ENCODE data around the gene CD4.
A peak's percentile ranks its signal among the peaks of the same experiment; 100 is the strongest.
"Not testable (repeated sequence)": the region's sequence is repeated elsewhere in the genome, so short reads cannot be mapped to it uniquely, and the experiment has no call there.

CD4 gene

DNA sequence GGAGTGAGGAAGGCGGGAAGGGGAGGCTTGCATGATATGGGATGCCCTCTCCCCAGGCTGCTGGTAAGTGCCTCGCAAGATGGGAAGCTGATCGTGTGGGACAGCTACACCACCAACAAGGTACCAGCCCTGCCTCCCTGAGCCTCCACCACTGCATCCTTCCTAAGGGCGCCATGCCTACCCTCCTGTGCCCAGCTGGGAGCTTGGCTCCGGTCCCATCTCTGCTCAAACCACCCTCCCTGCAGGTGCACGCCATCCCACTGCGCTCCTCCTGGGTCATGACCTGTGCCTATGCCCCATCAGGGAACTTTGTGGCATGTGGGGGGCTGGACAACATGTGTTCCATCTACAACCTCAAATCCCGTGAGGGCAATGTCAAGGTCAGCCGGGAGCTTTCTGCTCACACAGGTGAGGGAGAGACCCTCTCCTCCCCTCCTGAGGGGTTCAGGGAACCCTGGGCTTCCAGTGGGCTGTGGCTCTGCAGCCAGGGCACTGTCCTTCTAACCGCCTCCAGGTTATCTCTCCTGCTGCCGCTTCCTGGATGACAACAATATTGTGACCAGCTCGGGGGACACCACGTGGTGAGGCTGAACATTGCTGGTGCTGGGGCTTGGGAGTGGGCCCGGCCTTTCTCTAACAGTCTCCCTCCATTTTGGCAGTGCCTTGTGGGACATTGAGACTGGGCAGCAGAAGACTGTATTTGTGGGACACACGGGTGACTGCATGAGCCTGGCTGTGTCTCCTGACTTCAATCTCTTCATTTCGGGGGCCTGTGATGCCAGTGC lies 54.0 kb downstream of the CD4 start:
- DNase-seq (ENCODE audit: low spot score) (no peak), FAIRE-seq (peak; percentile 82)

DNA sequence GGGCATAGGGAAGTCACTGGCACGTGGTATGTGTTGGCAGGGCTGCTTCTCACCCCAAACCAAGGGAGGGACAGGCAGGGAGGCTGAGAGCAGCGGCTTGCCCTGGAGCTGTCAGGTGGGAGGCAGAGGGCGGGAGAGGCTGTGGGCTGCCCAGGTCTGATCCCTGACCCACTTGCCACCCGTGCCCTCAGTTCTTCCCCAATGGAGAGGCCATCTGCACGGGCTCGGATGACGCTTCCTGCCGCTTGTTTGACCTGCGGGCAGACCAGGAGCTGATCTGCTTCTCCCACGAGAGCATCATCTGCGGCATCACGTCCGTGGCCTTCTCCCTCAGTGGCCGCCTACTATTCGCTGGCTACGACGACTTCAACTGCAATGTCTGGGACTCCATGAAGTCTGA lies 56.1 kb downstream of the CD4 start:
- FAIRE-seq (peak; percentile 5), DNase-seq (ENCODE audit: low spot score) (no peak)

DNA sequence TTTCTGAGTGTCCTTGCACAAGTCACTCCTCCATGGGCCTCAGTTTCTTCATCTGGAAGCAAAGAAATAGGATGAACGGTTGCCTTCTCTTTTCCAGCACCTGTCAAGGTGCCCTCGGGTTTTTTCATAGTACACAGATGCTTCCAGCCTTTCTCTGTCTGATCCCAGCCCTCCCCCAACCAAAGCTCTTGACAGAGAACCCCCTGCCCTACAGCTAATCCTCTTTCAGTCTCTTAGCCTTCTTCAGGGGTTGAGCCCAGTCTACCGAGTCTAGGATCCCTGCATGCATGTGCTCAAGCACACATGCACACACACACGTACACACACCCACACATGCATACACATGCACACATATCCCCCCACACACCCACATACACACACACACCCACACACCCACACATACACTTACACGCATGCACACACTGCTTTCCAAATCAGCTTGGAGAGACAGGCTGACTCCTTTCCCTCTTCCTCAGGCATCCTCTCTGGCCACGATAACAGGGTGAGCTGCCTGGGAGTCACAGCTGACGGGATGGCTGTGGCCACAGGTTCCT lies 57.1 kb downstream of the CD4 start:
- no peak for DNase-seq (ENCODE audit: low spot score)
- peak; percentile 67 for FAIRE-seq

DNA sequence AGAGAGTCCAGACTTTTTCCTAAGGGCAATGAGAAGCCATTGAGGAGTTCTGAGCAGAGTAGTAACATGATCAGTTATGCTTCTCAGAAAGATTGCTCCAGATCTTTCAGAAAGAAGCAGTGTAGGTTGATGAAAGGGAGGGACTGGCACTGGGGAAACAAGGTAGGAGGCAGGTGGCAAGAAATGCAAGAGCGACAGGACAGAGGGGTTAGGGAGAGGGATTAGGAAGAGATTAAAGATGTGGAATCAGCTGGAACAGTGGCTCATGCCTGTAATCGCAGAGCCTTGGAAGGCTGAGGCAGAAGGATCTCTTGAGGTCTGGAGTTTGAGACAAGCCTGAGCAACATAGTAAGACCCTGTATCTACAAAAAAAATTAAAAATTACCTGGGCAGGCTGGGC lies 58.3 kb downstream of the CD4 start:
- DNase-seq (ENCODE audit: low spot score) (no peak), FAIRE-seq (no peak)

DNA sequence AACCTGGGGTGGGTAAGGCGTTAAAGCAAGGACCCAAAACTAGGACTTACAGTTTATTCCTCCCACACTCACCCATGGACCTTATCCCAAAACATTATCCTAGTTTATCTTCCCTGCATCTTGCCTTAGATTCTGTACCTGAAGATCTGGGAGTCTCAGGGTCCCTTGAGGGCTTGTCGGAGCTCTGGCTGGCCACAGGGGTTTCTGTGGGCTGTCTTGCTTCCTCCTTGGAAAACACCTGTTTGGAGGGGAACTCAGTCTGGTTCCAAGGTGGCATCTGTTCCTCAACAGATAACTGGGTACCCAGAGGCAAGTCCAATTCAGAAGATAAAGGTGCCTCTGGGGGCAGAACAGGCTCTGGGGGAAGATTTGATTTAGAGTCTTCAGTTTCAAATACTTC lies 60.1 kb downstream of the CD4 start:
- FAIRE-seq (no peak), DNase-seq (ENCODE audit: low spot score) (no peak)

DNA sequence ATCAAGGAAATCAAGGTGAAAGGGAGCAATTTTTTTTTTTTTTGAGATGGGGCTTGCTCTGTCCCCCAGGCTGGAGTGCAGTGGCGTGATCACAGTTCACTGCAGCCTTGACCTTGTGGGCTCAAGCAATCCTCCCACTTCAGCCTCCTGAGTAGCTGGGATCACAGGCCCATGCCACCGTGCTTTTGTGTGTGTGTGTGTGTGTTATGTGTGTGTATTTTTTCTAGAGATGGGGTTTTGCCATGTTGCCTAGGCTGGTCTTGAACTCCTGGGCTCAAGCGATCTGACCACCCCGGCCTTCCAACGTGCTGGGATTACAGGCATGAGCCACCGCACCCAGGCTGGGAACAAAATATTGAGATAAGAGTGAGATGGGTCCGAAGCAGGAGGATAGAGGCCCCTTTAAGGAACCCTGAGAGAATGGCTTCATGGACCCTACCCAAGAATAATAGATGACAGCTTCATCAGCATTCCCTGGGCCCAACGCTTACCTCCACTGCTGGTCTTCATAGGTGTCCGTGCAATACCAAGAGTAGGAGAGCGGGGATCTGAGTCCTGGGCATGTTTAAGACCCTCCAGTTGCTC lies 60.7 kb downstream of the CD4 start:
- FAIRE-seq (no peak), DNase-seq (ENCODE audit: low spot score) (no peak)

DNA sequence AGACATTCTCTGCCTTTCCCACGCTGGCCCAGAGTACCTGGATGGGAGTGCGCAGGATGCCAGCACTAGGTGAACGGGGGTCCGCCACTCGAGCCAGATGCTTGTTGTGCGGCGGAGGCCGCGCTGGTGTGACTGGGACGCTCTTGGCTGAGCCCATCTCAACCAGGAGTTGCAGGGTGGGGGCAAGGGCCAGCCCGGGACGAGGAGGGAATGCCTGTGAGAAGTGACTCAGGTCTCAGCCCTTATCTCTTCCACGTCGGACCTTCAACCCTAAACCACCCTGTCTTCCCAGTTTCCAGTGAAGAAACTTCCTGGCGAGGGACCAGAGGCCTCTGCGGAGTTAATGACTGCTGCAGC lies 61.4 kb downstream of the CD4 start:
- no peak for FAIRE-seq

DNA sequence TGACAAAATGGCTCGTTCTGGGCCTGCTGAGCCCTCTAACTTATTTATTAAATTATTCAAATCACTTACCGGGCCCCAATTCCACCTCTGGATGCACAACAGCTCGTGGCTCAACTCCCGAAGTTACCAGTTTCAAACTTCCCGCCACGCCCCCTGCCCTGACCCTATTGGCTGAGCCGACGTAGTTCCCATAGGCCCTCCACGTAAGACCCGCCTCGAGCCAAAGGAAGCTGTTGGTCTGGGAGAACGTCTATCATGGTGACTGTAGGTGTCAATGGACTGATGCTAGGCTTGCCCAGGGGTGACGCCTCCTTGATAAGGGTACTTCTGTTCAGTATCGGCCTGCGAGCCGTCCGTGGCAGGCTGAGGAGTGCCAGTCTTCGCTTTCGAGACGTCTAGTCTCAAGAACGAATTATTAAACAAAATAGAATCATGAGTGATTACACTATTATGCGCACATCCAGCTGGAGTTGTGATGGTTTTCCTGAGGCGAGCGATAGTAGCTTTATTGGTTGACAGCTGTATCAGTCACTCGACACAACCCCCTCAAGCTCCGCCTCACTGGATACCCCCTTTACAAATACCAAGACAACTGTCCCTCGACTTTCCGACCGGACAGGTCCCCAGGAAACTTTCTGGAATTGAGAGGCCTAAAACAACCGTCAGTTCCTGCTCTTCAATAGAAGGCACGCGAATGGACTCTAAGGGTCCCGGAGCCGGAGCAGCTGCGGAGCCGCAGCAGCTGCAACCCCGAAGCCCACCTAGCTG lies 62.0 kb downstream of the CD4 start, which contains the start of gene CDCA3:
CDCA3 (minus strand) TSS at position 134 of the 768 bp plus-strand sequence. CDS start 334 bp downstream, outside the sequence.
- FAIRE-seq = peak; percentile 97
- peak; percentile 100 for DNase-seq (ENCODE audit: low spot score)

More for the DNA sequence above, 61.4 kb downstream of the CD4 start:
- peak; percentile 27 for DNase-seq (ENCODE audit: low spot score)

DNA sequence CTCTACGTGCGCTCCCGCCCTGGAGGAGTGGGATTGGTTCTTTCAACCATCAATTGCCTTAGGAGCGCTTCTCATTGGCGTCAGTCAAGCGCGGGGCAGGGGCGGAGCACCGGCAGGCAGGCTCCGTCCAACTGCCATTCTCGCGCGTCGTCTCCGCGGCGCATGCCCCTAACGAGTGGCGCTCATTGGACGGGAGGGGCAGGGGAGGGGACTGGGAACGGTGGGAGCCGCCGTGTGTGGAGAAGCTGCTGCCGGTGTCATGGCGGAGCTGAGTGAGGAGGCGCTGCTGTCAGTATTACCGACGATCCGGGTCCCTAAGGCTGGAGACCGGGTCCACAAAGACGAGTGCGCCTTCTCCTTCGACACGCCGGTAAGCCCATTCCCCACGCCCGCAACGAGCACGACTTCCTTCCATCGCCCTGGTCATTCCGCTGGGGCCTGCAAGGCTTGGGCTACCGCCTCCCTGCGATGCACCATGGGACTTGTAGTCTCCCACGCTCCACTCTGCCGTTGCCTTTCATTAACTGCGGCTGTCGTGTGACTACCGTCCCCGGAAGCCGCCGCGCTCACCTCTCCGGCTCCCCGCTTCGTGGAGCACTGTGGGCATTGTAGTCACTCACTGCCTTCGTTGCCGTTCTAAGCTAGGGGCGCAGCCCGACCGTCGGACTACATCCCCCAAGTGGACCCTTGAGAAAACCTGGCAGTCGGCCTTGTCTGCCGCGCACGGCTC lies 62.8 kb downstream of the CD4 start, which contains the start of gene USP5:
USP5 (plus strand) TSS at position 230 of the 730 bp plus-strand sequence; CDS start at position 260, 30 bp downstream.
- peak; percentile 99 for DNase-seq (ENCODE audit: low spot score)
- FAIRE-seq = peak; percentile 99

DNA sequence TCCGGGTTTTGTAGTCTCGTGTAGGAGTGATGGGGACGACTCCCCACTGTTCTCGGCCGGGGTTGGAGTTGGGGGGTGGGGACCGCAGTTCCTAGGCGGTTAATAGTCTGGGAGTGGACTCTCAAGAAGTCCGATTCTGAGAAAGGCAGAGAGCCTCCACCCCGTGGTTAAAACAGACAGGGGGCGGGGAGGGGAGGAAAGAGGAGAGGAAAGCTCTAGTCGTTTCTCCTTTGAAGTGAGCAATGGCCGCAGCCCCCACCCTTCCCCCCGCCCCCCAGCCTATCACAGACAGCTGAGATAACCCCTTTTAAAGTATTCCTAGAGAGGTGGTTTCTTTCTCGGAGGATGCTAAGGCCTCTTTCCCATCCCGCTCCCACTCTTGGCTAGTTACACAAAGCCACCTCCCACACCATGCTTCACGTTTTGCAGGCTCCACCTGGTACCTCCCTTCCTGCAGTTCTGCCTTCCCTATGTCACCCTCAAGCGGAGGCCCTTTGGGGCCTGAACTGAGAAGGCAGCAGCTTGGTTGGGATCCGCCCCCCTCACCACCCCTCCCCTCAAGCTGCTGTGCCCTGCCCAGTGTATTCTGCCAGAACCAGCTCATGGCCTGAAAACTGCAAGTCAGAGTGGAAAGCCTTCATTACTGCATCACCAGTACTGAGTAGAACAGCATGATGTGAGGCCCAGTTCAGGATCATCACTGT lies 63.5 kb downstream of the CD4 start:
- no peak for FAIRE-seq
- DNase-seq (ENCODE audit: low spot score) = peak; percentile 49

DNA sequence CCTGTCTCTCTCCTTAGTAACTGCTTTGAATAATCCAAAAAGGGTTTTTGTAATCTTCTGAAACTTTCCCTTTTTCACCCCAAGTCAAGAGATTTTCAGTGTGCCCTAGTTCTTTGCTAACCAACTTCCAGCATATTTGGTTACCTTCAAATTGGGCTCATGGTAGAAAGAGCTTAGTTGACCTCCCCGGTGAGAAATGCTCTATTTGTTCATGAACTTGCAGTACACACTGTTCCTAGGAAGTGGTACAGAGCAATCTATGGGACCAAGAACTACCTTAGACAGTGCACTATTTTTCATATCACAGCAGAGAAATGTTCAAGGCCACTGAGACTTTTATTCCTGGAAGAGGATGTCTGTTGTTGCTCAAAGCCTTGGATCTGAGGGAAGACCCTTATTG lies 64.3 kb downstream of the CD4 start:
- FAIRE-seq = no peak
- no peak for DNase-seq (ENCODE audit: low spot score)

DNA sequence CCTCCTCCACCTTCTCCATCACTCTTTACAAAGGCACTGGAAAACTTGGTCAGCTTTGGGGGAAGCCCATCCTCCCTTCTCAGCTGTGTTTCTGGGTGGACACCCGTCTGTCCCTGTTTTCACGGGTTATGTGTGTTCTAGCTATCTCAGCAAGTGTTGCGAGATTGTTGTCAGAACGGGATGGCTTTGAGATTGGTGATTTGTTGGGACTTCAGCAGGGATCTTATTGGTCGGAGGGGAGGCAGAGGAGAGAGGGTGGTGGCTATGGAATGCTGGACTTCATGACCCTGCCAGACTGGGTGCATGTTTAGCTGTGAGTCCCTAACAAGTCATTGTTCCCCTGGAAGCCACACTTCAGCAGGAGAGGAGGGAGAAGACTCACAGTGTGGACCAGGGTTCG lies 64.7 kb downstream of the CD4 start:
- FAIRE-seq (no peak), DNase-seq (ENCODE audit: low spot score) (no peak)

DNA sequence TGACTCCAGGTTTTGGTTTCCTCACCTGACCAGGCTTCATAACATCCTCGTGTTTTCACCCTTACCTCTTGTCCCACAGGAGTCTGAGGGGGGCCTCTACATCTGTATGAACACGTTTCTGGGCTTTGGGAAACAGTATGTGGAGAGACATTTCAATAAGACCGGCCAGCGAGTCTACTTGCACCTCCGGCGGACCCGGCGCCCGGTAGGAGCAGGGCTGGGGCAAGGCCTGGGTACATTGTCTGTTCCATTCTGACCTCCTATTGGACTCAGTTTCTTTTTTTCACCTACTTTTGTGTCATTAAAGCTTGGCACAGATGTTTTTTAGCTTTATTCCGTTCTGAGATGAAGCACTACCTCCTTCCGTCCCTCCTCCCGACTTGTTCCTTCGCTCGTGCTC lies 66.0 kb downstream of the CD4 start:
- DNase-seq (ENCODE audit: low spot score) (no peak), FAIRE-seq (no peak)

DNA sequence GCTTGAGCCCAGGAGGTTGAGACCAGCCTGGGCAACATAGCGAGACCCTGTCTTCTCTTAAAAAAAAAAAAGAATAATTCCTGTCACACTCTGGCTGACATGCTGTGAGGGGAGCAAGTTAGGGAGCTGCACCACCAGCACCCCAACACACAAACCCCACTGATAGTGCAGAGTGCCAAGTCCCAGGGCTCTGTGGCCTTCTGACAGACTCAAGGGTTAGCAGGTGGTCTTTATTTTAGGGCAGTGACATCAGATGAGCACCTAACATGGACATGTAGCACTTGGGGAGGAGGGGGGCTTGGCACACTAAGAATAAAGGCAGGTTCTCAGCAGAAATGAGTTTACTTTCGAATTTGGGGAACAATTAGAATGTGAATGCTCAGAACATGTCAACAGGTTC lies 69.5 kb downstream of the CD4 start:
- DNase-seq (ENCODE audit: low spot score) (no peak), FAIRE-seq (no peak)

DNA sequence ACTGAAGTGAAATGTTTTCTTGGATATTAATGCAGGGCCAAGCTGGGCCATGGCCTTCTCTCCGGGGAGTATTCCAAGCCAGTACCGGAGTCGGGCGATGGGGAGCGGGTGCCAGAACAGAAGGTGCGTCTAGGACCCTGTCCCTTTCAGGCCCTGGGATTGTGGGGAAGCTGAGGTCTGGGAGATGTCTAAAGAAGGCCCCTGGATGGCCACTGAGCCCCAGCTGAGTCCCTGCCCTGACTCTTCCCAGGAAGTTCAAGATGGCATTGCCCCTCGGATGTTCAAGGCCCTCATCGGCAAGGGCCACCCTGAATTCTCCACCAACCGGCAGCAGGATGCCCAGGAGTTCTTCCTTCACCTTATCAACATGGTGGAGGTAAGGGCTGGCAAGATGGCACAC lies 70.8 kb downstream of the CD4 start:
- DNase-seq (ENCODE audit: low spot score) (no peak), FAIRE-seq (no peak)

DNA sequence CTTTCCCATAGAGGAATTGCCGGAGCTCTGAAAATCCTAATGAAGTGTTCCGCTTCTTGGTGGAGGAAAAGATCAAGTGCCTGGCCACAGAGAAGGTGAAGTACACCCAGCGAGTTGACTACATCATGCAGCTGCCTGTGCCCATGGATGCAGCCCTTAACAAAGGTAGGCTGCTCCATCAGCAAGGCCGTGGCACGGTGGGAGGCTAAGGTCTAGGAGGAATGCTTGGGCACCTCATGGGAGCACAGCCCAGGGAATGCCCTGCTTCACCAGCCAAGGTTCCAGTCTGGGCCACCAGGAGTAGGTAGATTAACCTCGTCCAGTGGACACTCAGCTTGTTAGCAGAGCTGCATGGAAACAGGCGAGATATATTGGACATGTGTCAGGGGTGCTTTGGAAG lies 71.6 kb downstream of the CD4 start:
- FAIRE-seq = no peak
- no peak for DNase-seq (ENCODE audit: low spot score)

DNA sequence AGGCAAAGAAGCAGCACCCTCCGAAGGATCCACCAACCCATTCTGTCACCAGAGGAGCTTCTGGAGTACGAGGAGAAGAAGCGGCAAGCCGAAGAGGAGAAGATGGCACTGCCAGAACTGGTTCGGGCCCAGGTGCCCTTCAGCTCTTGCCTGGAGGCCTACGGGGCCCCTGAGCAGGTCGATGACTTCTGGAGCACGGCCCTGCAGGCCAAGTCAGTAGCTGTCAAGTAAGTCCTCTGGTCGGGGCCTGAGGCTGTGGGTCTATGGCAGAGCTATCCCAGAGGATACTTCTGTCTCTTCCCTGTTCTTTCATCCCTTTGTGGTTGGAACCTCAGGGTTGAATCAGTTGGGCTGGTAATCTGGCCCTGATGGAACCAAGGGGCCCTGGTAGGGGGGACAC lies 72.1 kb downstream of the CD4 start:
- DNase-seq (ENCODE audit: low spot score) (no peak), FAIRE-seq (no peak)

DNA sequence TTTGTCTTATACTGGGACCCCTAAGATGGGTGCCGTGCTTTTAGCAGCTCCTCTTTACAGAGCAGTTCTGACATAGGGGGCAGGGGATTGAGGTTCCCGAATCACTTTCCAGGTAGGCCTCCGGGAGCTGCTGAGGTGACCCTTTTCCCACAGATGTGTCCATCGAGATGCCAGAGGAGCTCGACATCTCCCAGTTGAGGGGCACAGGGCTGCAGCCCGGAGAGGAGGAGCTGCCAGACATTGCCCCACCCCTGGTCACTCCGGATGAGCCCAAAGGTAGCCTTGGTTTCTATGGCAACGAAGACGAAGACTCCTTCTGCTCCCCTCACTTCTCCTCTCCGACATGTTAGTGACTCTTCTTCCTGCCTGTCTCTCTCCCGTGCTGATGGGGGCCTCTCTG lies 73.7 kb downstream of the CD4 start:
- no peak for FAIRE-seq
- no peak for DNase-seq (ENCODE audit: low spot score)

DNA sequence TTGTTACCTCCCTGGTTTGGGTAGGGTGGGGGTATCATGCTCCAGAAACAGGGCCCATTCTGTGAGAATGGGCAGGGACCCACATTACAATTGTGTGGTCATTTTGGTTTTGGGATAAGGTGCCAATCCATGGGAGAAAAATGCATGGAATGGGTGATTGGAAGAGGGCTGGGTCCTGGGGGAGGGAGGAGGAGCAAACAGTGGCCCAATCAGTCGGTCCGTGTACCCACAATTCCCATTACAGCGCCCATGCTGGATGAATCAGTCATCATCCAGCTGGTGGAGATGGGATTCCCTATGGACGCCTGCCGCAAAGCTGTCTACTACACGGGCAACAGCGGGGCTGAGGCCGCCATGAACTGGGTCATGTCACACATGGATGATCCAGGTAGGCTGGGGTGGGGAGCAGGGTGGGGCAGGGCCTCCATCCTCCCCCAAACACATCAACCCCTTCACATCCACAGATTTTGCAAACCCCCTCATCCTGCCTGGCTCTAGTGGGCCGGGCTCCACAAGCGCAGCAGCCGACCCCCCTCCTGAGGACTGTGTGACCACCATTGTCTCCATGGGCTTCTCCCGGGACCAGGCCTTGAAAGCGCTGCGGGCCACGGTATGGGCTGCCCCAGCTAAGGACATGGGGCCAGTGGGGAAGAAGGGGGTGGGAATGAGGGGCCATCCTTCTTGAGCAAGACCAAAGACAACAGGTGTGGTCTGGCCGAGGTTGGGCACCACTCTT lies 74.4 kb downstream of the CD4 start:
- DNase-seq (ENCODE audit: low spot score) (no peak), FAIRE-seq (no peak)

DNA sequence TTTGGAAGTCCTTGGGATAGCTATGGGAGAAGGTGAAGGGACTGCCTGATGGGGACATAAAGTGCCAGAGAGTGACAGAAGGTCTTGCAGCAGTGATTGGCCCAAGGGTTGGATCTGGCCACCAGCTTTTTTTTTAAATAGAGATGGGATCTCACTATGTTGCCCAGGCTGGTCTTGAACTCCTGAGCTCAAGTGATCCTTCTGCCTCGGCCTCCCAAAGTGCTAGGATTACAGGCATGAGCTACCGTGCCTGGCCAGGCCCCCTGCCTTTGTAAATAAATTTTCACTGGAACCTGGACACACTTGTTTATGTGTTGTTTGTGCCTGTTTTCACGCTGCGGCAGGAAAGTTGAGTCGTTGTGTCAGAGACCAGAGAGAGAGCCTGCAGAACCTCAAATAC lies 76.0 kb downstream of the CD4 start:
- FAIRE-seq; DNase-seq (ENCODE audit: low spot score): not testable (repeated sequence)

All from urothelium cell line (cell line).